Cardiac fibroblast (primary cell): ENCODE data around the gene POF1B.
"Not testable (repeated sequence)": the region's sequence is repeated elsewhere in the genome, so short reads cannot be mapped to it uniquely, and the experiment has no call there.

Source experiments
- DNase-seq, 2 donors: peaks; one replicate each; pipeline versions ENCODE4 v3.0.0 to v3.0.0-alpha.2; 2010; ENCODE audit warnings: low read depth in 2 of 2
- H3K4me3 ChIP-seq, 2 donors: replicated peaks in 1 of 2; 1 replicate in 1 of 2; 2 replicates in 1 of 2; pipeline ENCODE4 v1.5.1; 2011; ENCODE audit warnings: low read depth in 2 of 2, low read length in 2 of 2, mild to moderate bottlenecking in 2 of 2, moderate library complexity in 1 of 2
- TF ChIP-seq, protein P1 (sequence below): IDR thresholded peaks from one replicate; pipeline ENCODE4 v1.5.1; 2011; ENCODE audit warnings: low read depth, mild to moderate bottlenecking, low read length, inconsistent platforms

Gene POF1B

DNA sequence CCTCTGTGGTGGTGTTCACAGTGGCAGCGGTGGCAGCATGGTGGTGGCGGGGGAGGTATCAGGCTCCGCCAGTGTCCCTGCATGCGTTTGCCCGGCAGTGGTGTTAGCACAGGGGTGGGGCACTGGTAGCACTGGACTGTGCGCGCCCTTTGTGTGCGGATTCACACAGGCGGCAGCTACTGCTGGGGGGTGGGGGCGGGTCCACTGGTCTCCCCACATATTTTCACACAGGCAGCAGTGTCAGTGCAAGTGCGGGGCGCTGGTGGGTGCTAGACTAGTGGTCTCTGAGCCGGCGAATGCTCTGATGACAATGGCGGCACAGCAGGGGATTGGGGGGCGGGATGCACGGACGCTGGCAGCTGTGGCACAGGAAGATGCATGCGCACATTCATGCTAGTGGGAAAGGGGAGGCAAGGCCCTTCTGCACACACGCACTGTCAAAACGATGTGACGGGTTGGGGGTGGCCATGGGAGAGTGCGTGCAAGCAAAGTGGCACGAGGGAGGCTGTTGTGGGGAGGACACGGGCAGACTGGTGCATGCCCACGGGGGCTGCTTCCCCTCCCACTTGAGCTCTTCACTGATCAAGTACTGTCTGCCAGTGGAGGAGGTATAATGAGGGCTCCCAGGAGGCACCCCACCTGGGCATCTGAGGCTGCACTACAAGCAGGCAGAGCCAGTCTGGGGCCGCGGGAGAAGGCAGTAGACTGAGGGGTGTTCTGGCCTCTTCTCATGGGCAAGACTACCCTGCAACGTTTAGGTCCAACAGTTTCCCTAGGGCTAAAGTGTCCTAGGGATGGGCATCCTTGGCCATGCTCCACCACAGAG, 53.0 kb downstream of the POF1B start:
- no peak for DNase-seq
- H3K4me3 ChIP-seq, result no peak overlapping the region
- TF ChIP-seq, protein P1, sequence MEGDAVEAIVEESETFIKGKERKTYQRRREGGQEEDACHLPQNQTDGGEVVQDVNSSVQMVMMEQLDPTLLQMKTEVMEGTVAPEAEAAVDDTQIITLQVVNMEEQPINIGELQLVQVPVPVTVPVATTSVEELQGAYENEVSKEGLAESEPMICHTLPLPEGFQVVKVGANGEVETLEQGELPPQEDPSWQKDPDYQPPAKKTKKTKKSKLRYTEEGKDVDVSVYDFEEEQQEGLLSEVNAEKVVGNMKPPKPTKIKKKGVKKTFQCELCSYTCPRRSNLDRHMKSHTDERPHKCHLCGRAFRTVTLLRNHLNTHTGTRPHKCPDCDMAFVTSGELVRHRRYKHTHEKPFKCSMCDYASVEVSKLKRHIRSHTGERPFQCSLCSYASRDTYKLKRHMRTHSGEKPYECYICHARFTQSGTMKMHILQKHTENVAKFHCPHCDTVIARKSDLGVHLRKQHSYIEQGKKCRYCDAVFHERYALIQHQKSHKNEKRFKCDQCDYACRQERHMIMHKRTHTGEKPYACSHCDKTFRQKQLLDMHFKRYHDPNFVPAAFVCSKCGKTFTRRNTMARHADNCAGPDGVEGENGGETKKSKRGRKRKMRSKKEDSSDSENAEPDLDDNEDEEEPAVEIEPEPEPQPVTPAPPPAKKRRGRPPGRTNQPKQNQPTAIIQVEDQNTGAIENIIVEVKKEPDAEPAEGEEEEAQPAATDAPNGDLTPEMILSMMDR, result no peak

DNA sequence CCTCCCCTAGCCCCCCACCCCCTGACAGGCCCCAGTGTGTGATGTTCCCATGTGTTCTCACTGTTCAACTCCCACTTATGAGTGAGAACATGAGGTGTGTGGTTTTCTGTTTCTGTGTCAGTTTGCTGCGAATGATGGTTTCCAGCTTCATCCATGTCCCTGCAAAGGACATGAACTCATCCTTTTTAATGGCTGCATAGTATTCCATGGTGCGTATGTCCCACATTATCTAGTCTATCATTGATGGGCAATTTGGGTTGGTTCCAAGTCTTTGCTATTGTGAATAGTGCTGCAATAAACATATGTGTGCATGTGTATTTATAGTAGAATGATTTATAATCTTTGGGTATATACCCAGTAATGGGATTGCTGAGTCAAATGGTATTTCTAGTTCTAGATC, 68.1 kb downstream of the POF1B start:
- DNase-seq, H3K4me3 ChIP-seq: not testable (repeated sequence)

DNA sequence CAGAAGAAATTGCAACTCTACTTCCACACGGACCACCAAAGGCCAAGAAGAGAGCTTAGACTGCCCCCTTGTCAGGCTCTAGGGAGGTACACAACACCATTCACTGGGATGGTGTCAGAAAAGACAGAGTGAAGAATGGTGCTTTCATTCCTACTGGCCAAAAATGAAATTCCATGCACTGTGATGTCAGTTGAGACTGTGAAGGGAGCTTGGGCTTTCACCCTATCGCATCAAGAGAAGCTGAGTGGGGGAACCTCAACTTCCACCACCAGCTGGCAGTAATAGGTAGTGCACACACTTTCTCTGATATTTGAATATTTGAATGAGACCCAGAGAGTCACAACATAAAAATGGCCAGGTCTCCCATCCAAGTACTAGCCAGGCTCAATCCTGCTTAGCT, 69.7 kb downstream of the POF1B start:
- no peak overlapping the region for H3K4me3 ChIP-seq
- no peak for DNase-seq
- TF ChIP-seq, protein P1, result no peak

DNA sequence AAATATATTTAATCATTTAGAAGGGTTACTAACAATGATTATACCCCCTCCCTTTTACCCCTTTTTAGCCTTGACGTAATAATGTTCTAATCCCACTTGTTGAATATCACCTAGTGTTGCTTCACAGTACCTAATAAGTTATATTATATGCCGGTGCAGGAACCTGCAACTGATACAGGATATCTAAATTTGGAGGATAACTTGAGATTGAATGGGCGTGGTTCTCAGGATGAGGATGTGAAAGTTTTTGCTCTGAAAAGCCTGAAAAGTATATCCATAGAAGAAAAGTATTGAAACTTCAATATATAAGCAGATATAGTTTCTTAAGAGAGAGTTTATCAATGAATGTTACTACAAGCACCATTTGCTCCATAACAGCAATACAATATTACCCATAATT, 75.9 kb downstream of the POF1B start:
- TF ChIP-seq, protein P1, result no peak
- no peak overlapping the region for H3K4me3 ChIP-seq
- no peak for DNase-seq

DNA sequence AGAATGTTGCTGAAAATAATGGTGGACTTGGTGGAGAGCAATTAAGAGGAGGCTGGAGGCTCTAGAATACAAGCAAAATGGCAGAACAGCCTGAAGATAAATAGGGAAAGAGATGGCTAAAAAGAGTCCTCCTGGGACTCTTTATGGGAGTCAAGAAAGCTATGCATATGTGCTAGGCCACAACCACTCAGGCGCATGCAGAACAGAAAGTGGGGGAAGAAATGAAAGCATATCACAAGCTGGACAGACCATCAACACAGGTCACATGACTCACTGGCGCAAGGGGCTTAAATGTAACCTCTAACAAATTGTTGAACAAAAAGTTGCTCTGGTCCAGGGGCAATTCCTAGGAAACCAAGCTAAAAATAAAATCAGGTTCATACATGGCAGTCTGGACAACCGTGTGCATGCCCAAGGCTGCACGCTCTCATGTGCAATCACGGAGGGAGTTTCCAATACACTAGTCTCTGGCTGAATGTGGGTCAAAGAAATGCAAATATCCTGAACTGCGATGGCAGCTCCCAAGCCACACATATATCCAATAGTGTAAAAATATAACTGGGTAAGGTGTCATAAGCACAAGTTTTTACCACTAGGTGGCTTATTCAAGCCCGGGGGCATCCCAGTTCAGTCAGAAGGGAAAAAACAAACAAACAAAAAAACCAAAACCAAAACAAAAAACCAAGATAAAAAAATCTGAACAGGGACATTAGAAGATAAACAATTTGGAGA, 90.3 kb downstream of the POF1B start:
- no peak overlapping the region for H3K4me3 ChIP-seq
- no peak for DNase-seq
- TF ChIP-seq, protein P1, result no peak

DNA sequence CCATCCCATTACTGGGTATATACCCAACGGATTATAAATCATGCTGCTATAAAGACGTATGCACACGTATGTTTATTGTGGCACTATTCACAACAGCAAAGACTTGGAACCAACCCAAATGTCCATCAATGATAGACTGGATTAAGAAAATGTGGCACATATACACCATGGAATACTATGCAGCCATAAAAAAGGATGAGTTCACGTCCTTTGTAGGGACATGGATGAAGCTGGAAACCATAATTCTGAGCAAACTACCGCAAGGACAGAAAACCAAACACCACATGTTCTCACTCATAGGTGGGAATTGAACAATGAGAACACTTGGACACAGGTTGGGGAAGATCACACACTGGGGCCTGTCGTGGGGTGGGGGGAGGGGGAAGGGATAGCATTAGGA, 94.2 kb downstream of the POF1B start:
- H3K4me3 ChIP-seq, DNase-seq: not testable (repeated sequence)

DNA sequence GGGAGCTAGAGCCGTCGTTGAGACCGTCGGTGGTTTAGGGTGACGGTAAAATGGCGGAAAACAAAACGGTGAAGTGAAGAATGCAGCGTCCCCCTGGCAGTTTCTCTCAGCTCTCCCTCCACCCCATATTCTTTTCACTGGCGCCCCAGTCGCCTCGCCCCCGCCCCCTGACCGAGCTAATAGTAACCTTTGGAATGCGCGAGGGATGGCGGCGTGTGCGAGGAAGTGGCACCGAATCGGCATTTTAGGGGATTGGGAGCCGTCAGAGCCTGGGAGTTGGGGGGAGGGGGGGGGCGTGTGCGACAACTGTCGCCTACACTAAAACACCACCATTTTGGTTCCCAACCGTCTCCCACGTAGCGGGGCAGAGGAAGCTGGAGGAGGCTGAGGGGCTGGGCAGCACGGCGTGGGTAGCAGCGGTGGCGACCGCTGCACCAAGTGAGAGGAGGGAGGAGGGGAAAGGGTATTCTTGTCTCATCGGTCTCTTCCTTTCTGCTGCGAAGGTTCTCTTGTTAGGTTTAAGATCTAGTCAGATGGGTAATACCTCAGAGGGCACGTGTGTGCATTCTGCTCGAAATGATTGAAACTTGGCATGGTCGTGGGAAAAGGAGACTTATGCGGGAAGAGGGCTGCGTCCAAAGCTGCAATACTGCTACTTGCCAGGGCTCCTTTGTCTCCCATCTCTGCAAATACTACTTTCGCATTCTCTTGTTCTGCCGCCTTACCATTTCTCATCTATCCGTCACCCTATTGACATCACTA, 134.8 kb downstream of the POF1B start:
- DNase-seq, result peak in 1 of 2 donors; percentile 4
- peak overlapping the region; percentile 48 to 57 for H3K4me3 ChIP-seq
- TF ChIP-seq, protein P1, result no peak
